Activated CD8-positive, alpha-beta memory T cell treated with anti-CD3 and anti-CD28 coated beads for 48 hours (primary cell): ENCODE data around the gene LRRFIP2.
"Not testable (repeated sequence)": the region's sequence is repeated elsewhere in the genome, so short reads cannot be mapped to it uniquely, and the experiment has no call there.

Experiments used
- DNase-seq, 3 experiments: peaks; one replicate each; pipeline ENCODE4 v3.0.0-alpha.2; 2020; ENCODE audit warnings: low read depth in 2 of 3, low spot score in 2 of 3

Gene LRRFIP2

DNA sequence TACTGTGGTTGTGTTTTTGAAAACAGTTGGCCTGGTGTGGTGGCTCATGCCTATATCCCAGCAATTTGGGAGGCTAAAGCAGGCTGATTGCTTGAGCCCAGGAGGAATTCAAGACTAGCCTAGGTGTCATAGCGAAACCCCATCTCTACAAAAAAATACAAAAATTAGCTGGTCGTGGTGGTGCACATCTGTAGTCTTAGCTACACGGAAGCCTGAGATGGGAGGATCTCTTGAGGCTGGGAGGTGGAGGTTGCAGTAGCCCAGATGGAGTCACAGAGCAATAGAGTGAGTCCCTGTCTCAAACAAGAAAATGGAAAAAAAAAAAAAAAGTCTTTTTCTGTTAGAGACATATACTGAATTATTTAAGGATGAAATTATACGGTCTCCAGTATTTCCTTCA lies 14.7 kb upstream of the LRRFIP2 start:
- no peak for DNase-seq

DNA sequence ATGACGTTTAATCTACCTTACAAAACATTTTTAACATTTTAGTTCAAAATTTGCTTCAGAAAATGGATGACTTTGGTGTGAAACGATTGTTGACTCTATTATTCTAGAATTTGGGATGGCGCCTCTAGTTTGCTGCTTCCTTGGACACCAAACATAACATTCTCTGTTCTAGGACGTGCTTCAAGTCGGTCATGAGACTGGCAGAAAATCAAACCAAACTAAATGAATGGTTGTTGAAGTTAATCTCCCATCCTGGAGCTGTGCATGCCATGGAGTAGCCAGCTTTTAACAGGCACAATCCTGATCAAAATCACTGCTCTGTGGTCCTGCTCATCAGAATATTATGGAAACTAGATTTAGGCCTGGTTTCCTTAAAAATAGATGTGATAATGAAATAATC lies 9.6 kb upstream of the LRRFIP2 start:
- no peak for DNase-seq

- DNase-seq: no peak
These were observed 9.0 kb upstream of the LRRFIP2 start for GRCh38 chr3:37183375-37183831.

- DNase-seq: no peak
These were observed 8.4 kb upstream of the LRRFIP2 start for GRCh38 chr3:37182816-37183215.

GRCh38 chr3:37181756-37182155 lies 7.4 kb upstream of the LRRFIP2 start:
- no peak for DNase-seq

DNA sequence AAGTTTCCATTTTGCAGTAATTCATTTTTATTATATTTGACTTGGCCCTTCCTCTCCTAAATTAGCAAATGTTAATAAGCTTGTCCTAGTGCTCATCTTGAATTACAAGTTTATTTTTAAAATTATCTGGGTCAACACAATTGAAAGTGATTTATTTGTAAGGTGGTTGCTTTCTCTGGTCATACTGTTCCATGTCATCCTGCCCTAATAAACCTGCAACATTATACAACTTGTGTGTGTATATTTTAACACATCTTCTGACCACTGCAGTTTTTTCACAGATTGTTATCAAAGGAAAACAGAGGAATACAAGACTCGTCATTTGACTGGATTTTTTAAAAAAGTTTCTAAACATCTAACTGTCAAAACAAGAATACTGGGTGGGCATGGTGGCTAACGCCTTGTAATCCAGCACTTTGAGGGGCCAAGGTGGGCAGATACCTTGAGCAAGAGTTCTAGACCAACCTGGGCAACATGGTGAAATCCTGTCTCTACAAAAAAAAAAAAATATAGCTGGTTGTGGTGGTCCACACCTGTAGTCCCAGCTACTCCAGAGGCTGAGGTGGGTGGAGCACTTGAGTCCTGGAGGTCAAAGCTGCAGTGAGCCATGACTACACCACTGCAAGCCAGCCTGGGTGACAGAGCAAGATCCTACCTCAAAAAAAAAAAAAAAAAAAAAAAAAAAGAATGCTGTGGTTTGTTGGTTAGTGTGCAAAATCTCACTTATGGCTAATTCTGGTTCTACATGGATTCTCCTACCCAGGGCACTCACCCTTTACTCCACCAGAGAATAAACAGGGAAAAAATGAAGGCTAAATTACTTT lies 5.0 kb upstream of the LRRFIP2 start:
- no peak for DNase-seq

GRCh38 chr3:37173806-37174205 lies 576 bp downstream of the LRRFIP2 start:
- no peak for DNase-seq

DNA sequence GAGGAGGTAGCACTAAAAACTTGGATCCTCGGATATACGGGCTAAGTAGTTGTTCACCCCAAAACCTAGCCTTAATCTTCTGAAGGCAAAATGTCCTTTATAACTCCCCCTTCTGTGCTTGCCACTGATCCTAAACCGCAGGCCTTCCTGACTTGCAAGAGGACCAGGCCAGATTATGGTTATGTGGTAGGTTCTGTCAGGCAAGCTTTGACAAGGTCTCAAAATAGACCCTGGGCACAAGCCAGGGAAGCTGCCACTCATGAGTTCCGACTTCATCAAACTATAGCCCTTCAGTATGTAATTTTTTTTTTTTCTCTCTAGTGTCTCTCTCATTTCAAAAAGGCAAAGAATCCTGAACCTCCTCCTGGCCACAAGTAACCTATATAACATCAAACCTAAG lies 3.2 kb downstream of the LRRFIP2 start:
- DNase-seq: no peak

GRCh38 chr3:37170513-37170912 lies 3.9 kb downstream of the LRRFIP2 start:
- DNase-seq: no peak

- DNase-seq: no peak
These were observed 4.3 kb downstream of the LRRFIP2 start for GRCh38 chr3:37170060-37170459.

DNA sequence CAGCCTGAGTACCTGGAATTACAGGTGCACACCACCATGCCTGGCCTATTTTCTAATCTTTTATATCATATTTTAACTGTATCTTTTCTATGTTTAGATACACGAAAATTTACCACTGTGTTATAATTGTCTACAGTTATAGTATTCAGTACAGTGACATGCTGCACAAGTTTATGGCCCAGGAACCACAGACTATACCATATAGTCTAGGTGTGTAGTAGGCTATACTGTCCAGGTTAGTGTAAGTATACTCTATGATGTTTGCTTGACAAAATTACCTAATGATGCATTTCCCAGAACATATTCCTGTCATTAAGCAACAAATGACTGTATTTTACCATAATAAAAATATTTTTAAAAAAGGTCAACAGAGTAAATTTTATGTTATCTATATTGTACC lies 5.5 kb downstream of the LRRFIP2 start:
- no peak for DNase-seq

GRCh38 chr3:37163262-37164015 lies 10.9 kb downstream of the LRRFIP2 start:
- DNase-seq: peak in 1 of 3 experiments; percentile 17

DNA sequence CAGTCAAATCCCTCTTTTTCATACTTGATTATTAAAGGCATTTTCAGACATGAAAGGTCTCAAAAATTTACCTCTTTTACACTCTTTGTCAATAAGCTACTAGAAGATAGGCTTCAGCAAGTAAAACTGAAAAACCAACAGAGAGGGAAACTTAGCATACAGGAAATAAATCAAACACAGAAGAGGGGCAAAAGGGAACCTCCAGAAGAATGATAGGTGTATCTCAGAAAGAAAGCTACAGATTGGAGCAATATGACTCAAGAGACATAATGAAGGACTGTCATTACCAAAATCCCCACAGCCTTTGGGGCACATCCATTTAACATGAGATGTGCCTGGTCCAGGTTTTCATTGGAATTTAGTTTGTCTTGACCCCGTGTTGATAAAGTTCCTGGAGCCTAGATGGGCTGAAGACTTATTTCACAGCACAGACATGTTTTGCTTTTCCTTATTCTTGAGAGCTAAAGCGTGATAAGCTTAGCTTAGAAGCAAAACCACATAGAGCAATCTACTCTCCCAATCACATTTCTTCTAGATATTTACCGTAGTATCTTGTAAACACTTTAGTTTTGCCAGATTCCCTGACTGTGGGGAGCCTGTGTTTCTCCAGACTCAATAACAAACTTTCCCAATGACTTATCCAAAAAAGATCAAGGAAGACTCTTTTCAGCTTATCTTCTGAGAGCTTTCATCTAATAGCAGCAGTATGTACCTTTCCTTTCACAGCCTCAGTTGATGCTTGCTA lies 11.7 kb downstream of the LRRFIP2 start:
- no peak for DNase-seq

DNA sequence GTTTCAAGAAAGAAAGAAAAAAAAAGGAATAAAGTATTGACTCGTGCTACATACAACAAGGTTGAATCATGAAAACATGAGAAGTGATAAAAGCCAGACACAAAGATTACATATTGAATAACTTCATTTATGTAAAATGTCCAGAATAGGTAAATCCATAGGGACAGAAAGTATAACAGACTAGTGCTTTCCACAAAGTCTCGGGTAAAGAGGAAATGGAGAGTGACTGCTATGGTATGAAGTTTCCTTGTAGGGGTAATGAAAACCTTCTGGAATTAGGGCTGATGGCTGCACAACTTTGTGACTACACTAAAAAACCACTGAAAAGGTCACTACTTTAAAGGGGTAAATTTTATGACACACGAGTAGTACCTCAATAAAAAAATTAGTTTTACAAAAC lies 13.0 kb downstream of the LRRFIP2 start:
- DNase-seq: no peak

GRCh38 chr3:37155782-37156181 lies 18.6 kb downstream of the LRRFIP2 start:
- no peak for DNase-seq

DNA sequence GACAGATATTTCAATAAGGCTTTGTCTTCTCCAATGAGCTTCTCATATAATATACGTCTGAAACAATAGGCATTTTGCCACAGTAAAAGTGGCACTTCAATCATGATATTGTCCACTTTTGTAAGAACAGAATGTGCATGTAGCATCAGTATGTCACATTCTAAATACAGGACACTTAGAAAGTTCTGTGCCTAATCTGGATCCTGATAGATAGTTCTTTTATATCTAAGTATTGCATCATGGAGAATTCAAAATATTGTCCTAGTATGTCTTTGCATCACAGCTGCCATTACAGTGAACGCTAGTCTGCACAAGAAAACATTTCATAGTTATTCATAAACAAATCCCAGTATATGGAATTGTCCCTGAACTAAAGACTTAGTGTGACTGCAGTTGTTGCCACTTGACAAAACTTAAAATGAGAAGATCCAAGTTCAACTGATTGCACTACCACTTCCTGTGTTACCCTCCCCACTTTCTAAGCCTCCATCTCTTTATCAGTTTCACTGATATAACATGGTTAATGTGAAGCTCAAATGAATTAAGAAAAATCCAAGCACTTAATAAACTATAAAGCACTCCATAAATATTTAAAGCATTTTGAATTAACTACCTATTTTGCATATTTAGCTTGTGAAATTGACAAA lies 19.6 kb downstream of the LRRFIP2 start:
- DNase-seq: no peak

- DNase-seq: no peak
These were observed 23.8 kb downstream of the LRRFIP2 start for GRCh38 chr3:37150621-37151020.

DNA sequence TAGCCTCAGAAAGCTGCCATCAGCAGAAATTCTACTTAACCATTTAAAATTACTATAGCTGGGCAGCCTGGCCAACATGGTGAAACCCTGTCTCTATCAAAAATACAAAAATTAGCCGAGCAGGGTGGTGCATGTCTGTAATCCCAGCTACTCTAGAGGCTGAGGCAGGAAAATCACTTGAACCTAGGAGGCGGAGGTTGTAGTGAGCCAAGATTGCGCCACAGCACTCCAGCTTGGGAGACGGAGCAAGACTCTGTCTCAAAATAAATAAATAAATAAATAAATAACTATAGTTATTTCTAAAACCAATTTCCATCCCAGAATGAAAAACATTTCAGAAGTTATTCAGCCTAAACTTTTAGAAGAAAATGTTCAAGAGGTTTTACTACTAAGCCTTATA lies 25.1 kb downstream of the LRRFIP2 start:
- DNase-seq: no peak

- no peak for DNase-seq
These were observed 26.2 kb downstream of the LRRFIP2 start for GRCh38 chr3:37148208-37148607.

- no peak for DNase-seq
These were observed 26.7 kb downstream of the LRRFIP2 start for GRCh38 chr3:37147666-37148065.

GRCh38 chr3:37146927-37147326 lies 27.5 kb downstream of the LRRFIP2 start:
- not testable (repeated sequence) for DNase-seq
